Effector CD4-positive, alpha-beta T cell (primary cell): Measurements from ENCODE around the gene SMARCA5.

Experiments
- DNase-seq: peaks from one replicate; pipeline ENCODE4 v3.0.0-alpha.2; 2020

SMARCA5 gene

DNA sequence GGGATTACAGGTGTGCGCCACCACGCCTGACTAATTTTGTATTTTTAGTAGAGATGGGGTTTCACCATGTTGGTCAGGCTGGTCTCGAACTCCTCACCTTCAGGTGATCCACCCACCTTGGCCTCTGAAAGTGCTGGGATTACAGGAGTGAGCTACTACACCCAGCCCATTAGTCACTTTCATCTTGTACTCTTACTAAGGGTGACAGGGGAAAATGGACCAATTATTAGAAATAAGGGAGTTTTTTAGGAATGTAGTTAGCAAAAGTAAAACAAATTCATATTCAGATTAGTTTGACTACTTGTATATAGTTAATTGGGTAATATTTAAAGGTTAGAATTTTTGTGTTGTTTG is 26.1 kb downstream of the SMARCA5 start:
- no peak for DNase-seq

DNA sequence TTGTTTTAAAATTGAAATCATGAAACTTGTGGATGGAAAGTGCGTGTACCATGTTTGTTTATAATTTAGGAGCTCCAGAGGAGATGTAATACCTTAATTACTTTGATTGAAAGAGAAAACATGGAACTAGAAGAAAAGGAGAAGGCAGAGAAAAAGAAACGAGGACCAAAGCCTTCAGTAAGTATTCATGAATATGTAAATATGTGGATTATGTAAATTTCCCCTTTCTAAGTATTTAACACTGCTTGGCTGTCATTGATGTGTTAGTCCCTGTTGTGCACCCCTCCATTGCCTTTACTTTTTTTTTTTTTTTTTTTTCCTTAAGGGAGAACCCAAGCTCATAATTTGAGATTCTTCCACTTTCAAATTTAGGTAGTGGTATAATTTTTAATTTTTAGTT is 36.4 kb downstream of the SMARCA5 start:
- DNase-seq: no peak

- no peak for DNase-seq
Measured at GRCh38 chr4:143554728-143555597, 41.5 kb downstream of the SMARCA5 start.

GRCh38 chr4:143555676-143556075 is 42.2 kb downstream of the SMARCA5 start:
- no peak for DNase-seq

DNA sequence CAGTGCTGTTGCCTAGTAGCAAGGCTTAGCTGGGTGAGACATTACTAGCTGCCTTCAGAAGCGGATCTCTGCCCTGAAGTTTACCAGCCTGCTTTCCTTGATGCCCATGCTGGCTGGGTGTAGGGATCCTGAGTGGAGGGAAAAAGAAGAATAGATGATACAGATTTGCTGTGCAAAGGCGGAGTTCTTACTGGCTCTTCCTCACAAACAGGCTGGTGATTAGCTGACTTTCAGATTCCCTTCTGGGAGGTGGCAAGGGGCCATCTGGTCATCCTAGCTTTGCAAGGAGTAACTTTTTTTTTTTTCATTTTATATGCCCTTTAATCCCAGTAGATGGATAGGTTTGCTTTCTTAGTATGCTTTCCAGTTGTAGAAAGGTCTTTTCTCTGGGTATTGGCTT is 44.8 kb downstream of the SMARCA5 start:
- no peak for DNase-seq

GRCh38 chr4:143558823-143559756 is 45.6 kb downstream of the SMARCA5 start:
- DNase-seq: peak; percentile 56

- DNase-seq: no peak
Measured at GRCh38 chr4:143559757-143560147, 46.2 kb downstream of the SMARCA5 start.

DNA sequence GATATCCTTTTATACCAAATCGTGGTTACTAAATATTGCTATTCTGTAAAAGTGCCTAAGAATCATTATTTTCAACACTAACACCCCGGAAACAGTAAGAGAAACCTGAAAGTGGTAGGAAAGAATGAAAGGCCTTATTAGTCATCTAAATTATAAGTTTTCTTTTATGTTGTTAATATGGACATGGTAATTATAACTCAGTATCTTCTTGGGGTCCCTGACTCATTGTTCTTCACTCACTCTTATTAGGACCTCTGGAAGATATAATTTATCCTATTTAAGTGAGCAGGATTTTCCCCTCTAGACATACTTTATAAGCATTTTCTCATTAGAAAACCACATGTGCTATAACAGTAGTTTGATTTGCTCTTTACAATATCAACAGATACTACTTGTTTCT is 51.0 kb downstream of the SMARCA5 start:
- no peak for DNase-seq

- DNase-seq: no peak
Measured at GRCh38 chr4:143575331-143575730, 61.8 kb downstream of the SMARCA5 start.

DNA sequence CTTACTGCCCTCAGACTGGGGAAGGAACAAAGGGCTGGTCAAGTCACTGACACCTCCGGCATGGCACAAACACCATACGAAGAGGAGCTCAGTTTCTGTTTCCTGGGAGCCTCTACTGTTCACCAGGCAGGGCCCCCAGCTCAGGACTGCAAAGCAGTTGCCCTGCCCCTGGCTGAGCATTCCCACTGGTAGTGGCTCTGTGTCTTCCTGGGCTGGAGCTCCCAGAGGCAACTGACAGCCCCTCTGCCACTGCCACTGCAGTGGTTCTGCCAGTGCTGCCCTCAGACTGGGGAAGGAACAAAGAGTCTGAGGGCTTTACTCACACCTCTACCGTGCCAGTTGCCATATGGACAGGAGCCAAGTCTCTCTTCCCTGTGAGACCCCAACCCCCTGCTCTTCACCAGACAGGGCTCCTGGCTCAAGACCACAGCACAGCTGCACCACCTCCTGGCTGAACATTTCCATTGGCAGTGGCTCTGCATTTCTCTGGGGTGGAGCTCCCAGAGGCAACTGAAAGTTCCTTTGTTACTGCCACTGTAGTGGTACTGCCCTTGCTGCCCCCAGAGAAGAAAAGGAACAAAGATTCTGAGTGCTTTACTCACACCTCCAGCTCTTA is 67.9 kb downstream of the SMARCA5 start:
- DNase-seq: no peak

GRCh38 chr4:143585548-143585947 is 72.0 kb downstream of the SMARCA5 start:
- DNase-seq: no peak

DNA sequence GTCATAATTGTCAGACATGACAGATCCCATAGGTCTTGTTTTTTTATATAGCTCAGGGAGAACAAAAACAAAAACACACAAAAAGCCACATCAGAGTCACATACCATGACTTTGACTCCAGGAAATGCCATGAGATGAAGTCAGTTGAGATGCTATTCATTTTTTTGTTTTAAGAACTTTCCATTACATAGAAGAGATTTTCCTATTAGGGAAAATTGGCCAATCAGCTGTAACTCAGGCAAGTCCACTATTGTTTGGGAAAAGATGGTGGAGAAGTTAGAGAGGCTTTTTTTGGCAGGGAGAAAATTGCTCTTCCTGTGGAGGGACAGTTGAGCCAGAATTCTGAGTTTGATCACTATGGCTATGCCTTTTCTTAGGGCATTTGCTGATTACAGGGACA is 72.6 kb downstream of the SMARCA5 start:
- no peak for DNase-seq

- no peak for DNase-seq
Measured at GRCh38 chr4:143587703-143588102, 74.2 kb downstream of the SMARCA5 start.

DNA sequence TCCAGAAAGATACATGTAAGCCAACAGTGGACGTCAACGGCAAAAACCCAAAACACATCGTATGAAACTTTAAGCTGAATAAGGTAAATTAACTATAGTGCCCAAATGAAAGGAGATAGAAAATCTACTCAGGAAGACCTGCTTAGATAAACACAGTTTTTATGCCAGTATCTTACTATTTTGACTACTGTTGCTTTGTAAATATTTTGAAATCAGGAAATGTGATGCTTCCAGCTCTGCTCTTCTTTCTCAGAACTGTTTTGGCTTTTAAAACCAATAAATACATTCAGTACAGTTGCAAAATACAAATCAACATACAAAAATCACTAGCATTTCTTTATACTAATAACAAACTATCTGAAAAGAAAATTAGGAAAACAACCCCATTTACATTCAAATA is 83.8 kb downstream of the SMARCA5 start:
- DNase-seq: no peak

DNA sequence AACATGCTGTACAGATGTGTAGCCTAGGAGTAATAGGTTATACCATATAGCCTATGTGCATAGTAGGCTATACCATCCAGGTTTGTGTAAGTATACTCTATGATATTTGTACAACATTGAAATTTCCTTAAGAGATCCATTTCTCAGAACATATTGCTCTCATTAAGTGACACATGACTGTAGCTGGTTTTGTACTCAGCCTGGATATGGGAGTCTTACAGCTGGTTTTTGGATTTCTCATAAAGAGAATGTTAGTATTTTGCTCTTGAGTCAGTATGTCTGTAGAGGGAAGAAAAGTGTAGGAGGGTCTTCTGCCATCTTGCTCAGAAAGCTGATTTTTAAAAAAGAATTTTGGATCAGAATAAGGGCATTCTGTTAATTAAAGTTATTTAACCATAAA is 85.3 kb downstream of the SMARCA5 start:
- DNase-seq: no peak

GRCh38 chr4:143599827-143600226 is 86.3 kb downstream of the SMARCA5 start:
- DNase-seq: no peak

DNA sequence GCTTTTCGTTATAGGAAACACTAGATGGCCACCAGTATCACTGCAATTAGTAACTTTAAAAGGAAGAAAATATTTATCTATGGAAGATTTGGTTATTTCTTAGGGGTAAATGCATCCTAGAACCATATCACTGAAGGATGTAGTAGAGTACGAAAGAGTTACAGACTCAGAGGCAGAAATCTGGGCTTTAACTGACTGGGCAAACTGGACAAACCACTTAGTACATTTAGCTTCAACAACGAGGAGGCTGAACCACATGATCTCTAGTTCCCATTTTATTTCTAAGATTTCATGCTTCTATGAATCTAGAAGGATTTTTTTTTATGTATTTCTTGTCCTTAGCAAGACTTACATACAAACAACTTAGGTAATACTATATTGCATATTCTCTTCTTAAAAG is 93.0 kb downstream of the SMARCA5 start:
- DNase-seq: no peak
